ENCODE data around the gene LSM7. TPM values are rescaled to one million over a fixed set of nuclear protein-coding genes. Genes with fewer than 3 reads are reported as not detected.

Gene LSM7
- polyA plus RNA-seq, 1 donor from 2014 or later = 550 TPM

- no peak overlapping the region for H3K27ac ChIP-seq (ENCODE audit: low read length)
- TF ChIP-seq SMC3 (conservative IDR thresholded peaks at IDR 0.05; ENCODE audit: poor library complexity) = no peak
- TF ChIP-seq CTCF (IDR thresholded peaks at IDR 0.05; ENCODE audit: poor library complexity, severe bottlenecking) = no peak
- no peak for TF ChIP-seq EP300 (conservative IDR thresholded peaks at IDR 0.05; ENCODE audit: poor library complexity, severe bottlenecking)
- no peak for TF ChIP-seq REST (IDR thresholded peaks at IDR 0.05; ENCODE audit: borderline replicate concordance)
Observed at GRCh38 chr19:2277138-2277537, 51.2 kb downstream of the LSM7 start.

GRCh38 chr19:2276429-2276986 lies 51.9 kb downstream of the LSM7 start:
- Histone ChIP-seq H4K20me1 (ENCODE audit: insufficient read depth) (peaks cover 23% of the 10 kb centered on the region), H3K27ac (ENCODE audit: low read length) (no peak overlapping the region), H3F3A (ENCODE audit: insufficient read depth, low read length, poor library complexity, severe bottlenecking) (peaks cover 4% of the 10 kb centered on the region), H2AFZ (ENCODE audit: low read depth, low read length) (no peak overlapping the region), H3K9me2 (ENCODE audit: insufficient read depth, low read length) (no peaks in the 10 kb centered on the region), H3K9ac (ENCODE audit: low read length) (no peak overlapping the region), H3K27me3 (ENCODE audit: insufficient read depth, low read depth, low read length) (no peaks in the 10 kb centered on the region), H3K4me2 (ENCODE audit: low read length) (no peak overlapping the region), H3K36me3 (ENCODE audit: insufficient read depth, low read length) (no peaks in the 10 kb centered on the region), H3K9me3 (ENCODE audit: low read length) (no peaks in the 10 kb centered on the region), H3K4me3 (ENCODE audit: low read length) (no peak overlapping the region), H3K79me2 (replicated peaks; ENCODE audit: insufficient read depth, low read length) (peaks cover 25% of the 10 kb centered on the region)
- TF ChIP-seq SMC3 (conservative IDR thresholded peaks at IDR 0.05; ENCODE audit: poor library complexity) = no peak
- TF ChIP-seq EP300 (conservative IDR thresholded peaks at IDR 0.05; ENCODE audit: poor library complexity, severe bottlenecking) = no peak
- TF ChIP-seq MXI1 (conservative IDR thresholded peaks at IDR 0.05; ENCODE audit: poor library complexity, severe bottlenecking) = no peak
- TF ChIP-seq EZH2 (IDR thresholded peaks at IDR 0.05; ENCODE audit: borderline replicate concordance, insufficient read depth, low read length, poor library complexity, severe bottlenecking) = no peak
- no peak for TF ChIP-seq TAF1 (IDR thresholded peaks at IDR 0.05; ENCODE audit: low read depth)
- no peak for TF ChIP-seq POLR2AphosphoS5 (IDR thresholded peaks at IDR 0.05)
- TF ChIP-seq CTCF (IDR thresholded peaks at IDR 0.05; ENCODE audit: poor library complexity, severe bottlenecking) = no peak
- TF ChIP-seq REST (IDR thresholded peaks at IDR 0.05; ENCODE audit: borderline replicate concordance) = no peak
- no peak for TF ChIP-seq RAD21 (conservative IDR thresholded peaks at IDR 0.05)

More at GRCh38 chr19:2277138-2277537, 51.2 kb downstream of the LSM7 start:
- Histone ChIP-seq H4K20me1 (ENCODE audit: insufficient read depth) (peaks cover 18% of the 10 kb centered on the region), H3K27me3 (ENCODE audit: insufficient read depth, low read depth, low read length) (peaks cover 5% of the 10 kb centered on the region), H3K9me3 (ENCODE audit: low read length) (no peaks in the 10 kb centered on the region), H3K9me2 (ENCODE audit: insufficient read depth, low read length) (no peaks in the 10 kb centered on the region), H3K79me2 (replicated peaks; ENCODE audit: insufficient read depth, low read length) (peaks cover 21% of the 10 kb centered on the region), H3K4me2 (ENCODE audit: low read length) (no peak overlapping the region), H3K4me3 (ENCODE audit: low read length) (no peak overlapping the region), H2AFZ (ENCODE audit: low read depth, low read length) (no peak overlapping the region), H3K36me3 (ENCODE audit: insufficient read depth, low read length) (no peaks in the 10 kb centered on the region), H3K9ac (ENCODE audit: low read length) (no peak overlapping the region), H3F3A (ENCODE audit: insufficient read depth, low read length, poor library complexity, severe bottlenecking) (peaks cover 4% of the 10 kb centered on the region)

All from neural cell (in vitro differentiated cells).